Liver (tissue), 9 donors: Measurements from ENCODE around the gene MYF6. TPM values are rescaled to one million over a fixed set of nuclear protein-coding genes. Genes with fewer than 3 reads are reported as not detected.

Experiments used
- DNase-seq: peaks from one replicate; pipeline ENCODE4 v3.0.0-alpha.2; 2017; ENCODE audit warnings: low spot score
- H3K27ac ChIP-seq, 2 donors: one replicate each; pipeline ENCODE4 v1.7.0; 2013; ENCODE audit warnings: inconsistent platforms in 2 of 2, low read length in 2 of 2, control low read depth in 1 of 2, low read depth in 1 of 2, mild to moderate bottlenecking in 1 of 2
- H3K27me3 ChIP-seq, 4 donors: one replicate each; pipeline versions ENCODE4 v1.6.1 to v1.7.0; 2013; ENCODE audit warnings: low read length in 3 of 4, inconsistent platforms in 1 of 4, mild to moderate bottlenecking in 1 of 4, moderate library complexity in 1 of 4; ENCODE audit not compliant: control insufficient read depth in 4 of 4, insufficient read depth in 4 of 4
- H3K36me3 ChIP-seq, 4 donors: one replicate each; pipeline versions ENCODE4 v1.6.1 to v1.7.0; 2013; ENCODE audit warnings: low read length in 3 of 4, mild to moderate bottlenecking in 3 of 4, low read depth in 1 of 4, moderate library complexity in 1 of 4; ENCODE audit not compliant: control insufficient read depth in 4 of 4, insufficient read depth in 3 of 4
- H3K4me1 ChIP-seq, 4 donors: one replicate each; pipeline versions ENCODE4 v1.6.1 to v1.7.0; 2013; ENCODE audit warnings: low read length in 3 of 4, mild to moderate bottlenecking in 3 of 4, moderate library complexity in 1 of 4; ENCODE audit not compliant: control insufficient read depth in 4 of 4, insufficient read depth in 4 of 4
- H3K4me3 ChIP-seq, 3 donors: one replicate each; pipeline versions ENCODE4 v1.6.1 to v1.7.0; 2013; ENCODE audit warnings: low read length in 3 of 3, control low read depth in 1 of 3, low read depth in 1 of 3, mild to moderate bottlenecking in 1 of 3
- H3K9ac ChIP-seq, 2 donors: one replicate each; pipeline ENCODE4 v1.7.0; 2013; ENCODE audit warnings: low read length in 2 of 2, mild to moderate bottlenecking in 2 of 2, moderate library complexity in 2 of 2, control low read depth in 1 of 2, low read depth in 1 of 2
- H3K9me3 ChIP-seq, 4 donors: one replicate each; pipeline versions ENCODE4 v1.6.1 to v1.7.0; 2013; ENCODE audit warnings: low read length in 3 of 4; ENCODE audit not compliant: control insufficient read depth in 4 of 4
- CTCF ChIP-seq: fragments of 150-350 bp; IDR thresholded peaks from 2 replicates; pipeline ENCODE4 v1.5.1; 2017; ENCODE audit warnings: improper control_type of control experiment, low read depth, low read length; ENCODE audit not compliant: missing input control
- EGR1 ChIP-seq, 2 donors: IDR thresholded peaks; 2 replicates each; pipeline ENCODE4 v1.6.1; 2016 to 2018; ENCODE audit warnings: antibody characterized with exemption in 2 of 2, low read depth in 2 of 2
- FOXA2 ChIP-seq: IDR thresholded peaks from 2 replicates; pipeline ENCODE4 v1.6.1; 2016; ENCODE audit warnings: antibody characterized with exemption
- GABPA ChIP-seq, 2 donors: IDR thresholded peaks in 1 of 2; conservative IDR thresholded peaks in 1 of 2; 2 replicates each; pipeline ENCODE4 v1.6.1; 2016; ENCODE audit warnings: antibody characterized with exemption in 2 of 2, mild to moderate bottlenecking in 1 of 2, moderate library complexity in 1 of 2
- HNF4A ChIP-seq, 2 donors: conservative IDR thresholded peaks; 2 replicates each; pipeline ENCODE4 v1.6.1; 2016; ENCODE audit warnings: antibody characterized with exemption in 2 of 2, mild to moderate bottlenecking in 2 of 2
- HNF4G ChIP-seq: IDR thresholded peaks from 2 replicates; pipeline ENCODE4 v1.6.1; 2016; ENCODE audit warnings: antibody characterized with exemption
- JUND ChIP-seq, 2 donors: IDR thresholded peaks; 2 replicates each; pipeline ENCODE4 v1.6.1; 2016; ENCODE audit warnings: antibody characterized with exemption in 2 of 2
- MAX ChIP-seq: IDR thresholded peaks from 2 replicates; pipeline ENCODE4 v1.6.1; 2016; ENCODE audit warnings: antibody characterized with exemption
- NR2F2 ChIP-seq: IDR thresholded peaks from 2 replicates; pipeline ENCODE4 v1.6.1; 2016; ENCODE audit warnings: antibody characterized with exemption
- RAD21 ChIP-seq, 2 donors: IDR thresholded peaks; 2 replicates each; pipeline ENCODE4 v1.6.1; 2016; ENCODE audit warnings: antibody characterized with exemption in 2 of 2, mild to moderate bottlenecking in 2 of 2
- RXRA ChIP-seq, 2 donors: IDR thresholded peaks; 2 replicates each; pipeline ENCODE4 v1.6.1; 2017 to 2018; ENCODE audit warnings: antibody characterized with exemption in 2 of 2, mild to moderate bottlenecking in 1 of 2
- SP1 ChIP-seq: IDR thresholded peaks from 2 replicates; pipeline ENCODE4 v1.6.1; 2018; ENCODE audit warnings: antibody characterized with exemption, mild to moderate bottlenecking
- TAF1 ChIP-seq: conservative IDR thresholded peaks from 2 replicates; pipeline ENCODE4 v1.6.1; 2016; ENCODE audit warnings: antibody characterized with exemption, mild to moderate bottlenecking
- YY1 ChIP-seq: IDR thresholded peaks from 2 replicates; pipeline ENCODE4 v1.6.1; 2016; ENCODE audit warnings: antibody characterized with exemption, mild to moderate bottlenecking
- ZBTB33 ChIP-seq: IDR thresholded peaks from 2 replicates; pipeline ENCODE4 v1.6.1; 2016; ENCODE audit warnings: antibody characterized with exemption
- WGBS: extraction: QIAGEN DNeasy Blood & Tissue Kit; methylation state at CpG from one replicate; pipeline ENCODE4 v1.1.7; 2013; 5-methylcytosine and 5-hydroxymethylcytosine counted together
- polyA plus RNA-seq, 2 donors: library from polyadenylated mRNA; stranded (reverse) in 1 of 2; unstranded in 1 of 2; fragments of 200-250 nt in 1 of 2; fragments of >200 nt in 1 of 2; fragmentation: Nextera tagmentation in 1 of 2; extraction: Ambion mirVana in 1 of 2; gene quantifications; one replicate each; pipeline versions ENCODE4 v1.2.1 to v1.2.3, GENCODE V29; 2013 to 2015
- total RNA-seq, 2 donors: library from RNA; depleted of rRNA; stranded (reverse); fragments of >200 nt; gene quantifications; one replicate each; pipeline ENCODE4 v1.2.3, GENCODE V29; 2014
- TF ChIP-seq, protein P1 (sequence below): IDR thresholded peaks from 2 replicates; pipeline ENCODE4 v1.6.1; 2016; ENCODE audit warnings: antibody characterized with exemption
- TF ChIP-seq, protein P2 (sequence below): IDR thresholded peaks from 2 replicates; pipeline ENCODE4 v1.6.1; 2016; ENCODE audit warnings: antibody characterized with exemption, mild to moderate bottlenecking
- donor health status: healthy.
- donor health status: healthy.
- donor health status: healthy.
- donor health status: healthy.
- donor health status: healthy.

Gene MYF6
- total and polyA plus RNA-seq, 4 donors = 0.05 to 0.18 TPM; not detected in 2

- Histone ChIP-seq H3K27me3 (no peaks in the 10 kb centered on the region), H3K36me3 (no peaks in the 10 kb centered on the region), H3K4me3 (no peak overlapping the region), H3K9ac (no peak overlapping the region), H3K27ac (no peak overlapping the region), H3K4me1 (peaks cover 0 to 6% (median 2%) of the 10 kb centered on the region in 4 donors), H3K9me3 (no peaks in the 10 kb centered on the region)
- DNase-seq = no peak
- WGBS = 82% methylated on average over 1 of the region's 1 CpG
- no peak for TF ChIP-seq HNF4A (conservative IDR thresholded peaks at IDR 0.05)
- no peak for TF ChIP-seq RXRA (IDR thresholded peaks at IDR 0.05)
- no peak for TF ChIP-seq EGR1 (IDR thresholded peaks at IDR 0.05; ENCODE audit: low read depth in 2 of 2)
Observed at GRCh38 chr12:80711866-80712265, 4.4 kb downstream of the MYF6 start.

DNA sequence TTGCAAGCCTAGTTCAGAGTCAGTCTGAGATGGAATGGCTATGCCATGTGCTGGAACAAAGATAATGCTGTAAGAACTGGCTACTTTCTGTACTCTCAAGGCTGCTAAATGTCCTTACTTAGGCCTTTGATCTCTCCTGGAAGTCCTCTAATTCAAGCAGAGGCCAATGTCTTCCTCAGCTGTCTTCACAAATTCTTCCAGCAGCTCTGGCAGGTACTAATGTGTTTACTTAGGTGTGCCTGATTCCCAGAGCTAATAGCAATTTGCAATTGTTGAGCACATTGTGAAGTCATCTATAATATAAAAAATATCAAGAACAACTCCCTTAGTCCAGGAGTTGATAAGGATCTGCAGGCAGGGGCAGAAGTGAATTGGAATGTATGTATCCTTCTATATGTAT lies 5.4 kb downstream of the MYF6 start:
- DNase-seq = no peak
- Histone ChIP-seq H3K9me3 (no peaks in the 10 kb centered on the region), H3K9ac (no peak overlapping the region), H3K4me3 (no peak overlapping the region), H3K4me1 (peaks cover 0 to 6% (median 2%) of the 10 kb centered on the region in 4 donors), H3K36me3 (no peaks in the 10 kb centered on the region), H3K27ac (no peak overlapping the region), H3K27me3 (no peaks in the 10 kb centered on the region)
- TF ChIP-seq RAD21 (IDR thresholded peaks at IDR 0.05) (no peak), MAX (no peak), YY1 (no peak), HNF4A (conservative IDR thresholded peaks at IDR 0.05) (no peak), GABPA (IDR thresholded peaks at IDR 0.05 in 1 of 2, conservative IDR thresholded peaks at IDR 0.05 in 1 of 2) (no peak), HNF4G (no peak), JUND (IDR thresholded peaks at IDR 0.05) (no peak)
- TF ChIP-seq, protein P1, sequence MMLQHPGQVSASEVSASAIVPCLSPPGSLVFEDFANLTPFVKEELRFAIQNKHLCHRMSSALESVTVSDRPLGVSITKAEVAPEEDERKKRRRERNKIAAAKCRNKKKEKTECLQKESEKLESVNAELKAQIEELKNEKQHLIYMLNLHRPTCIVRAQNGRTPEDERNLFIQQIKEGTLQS = no peak

DNA sequence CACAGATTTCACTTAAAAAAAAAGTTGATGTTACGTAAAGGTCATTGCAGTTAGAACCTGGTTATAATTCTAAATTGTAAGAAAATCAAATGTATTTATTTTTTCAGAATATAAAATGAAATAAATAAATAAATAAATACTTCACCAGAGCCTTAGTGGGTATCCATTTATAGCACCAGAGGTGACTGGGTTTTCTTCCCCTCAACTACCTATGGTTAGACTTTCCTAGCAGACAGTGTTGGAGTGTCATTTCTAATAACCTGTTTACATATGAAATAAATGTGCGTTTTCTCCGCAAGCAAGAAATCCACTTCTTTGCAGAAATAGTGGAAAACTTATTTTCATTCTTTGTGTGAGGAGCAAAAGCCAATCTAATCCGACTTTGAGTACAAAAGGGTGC lies 6.0 kb downstream of the MYF6 start:
- no peaks in the 10 kb centered on the region for H3K27me3 ChIP-seq
- WGBS = 71% methylated on average over 4 of the region's 4 CpGs
- peaks cover 0 to 4% (median 2%) of the 10 kb centered on the region in 4 donors for H3K4me1 ChIP-seq
- no peak overlapping the region for H3K4me3 ChIP-seq
- H3K36me3 ChIP-seq = no peaks in the 10 kb centered on the region
- TF ChIP-seq, protein P1 = no peak
- no peak for TF ChIP-seq JUND (IDR thresholded peaks at IDR 0.05)
- no peak for TF ChIP-seq EGR1 (IDR thresholded peaks at IDR 0.05; ENCODE audit: low read depth in 2 of 2)
- TF ChIP-seq RAD21 (IDR thresholded peaks at IDR 0.05) = no peak
- no peak for TF ChIP-seq FOXA2
- TF ChIP-seq, protein P2, sequence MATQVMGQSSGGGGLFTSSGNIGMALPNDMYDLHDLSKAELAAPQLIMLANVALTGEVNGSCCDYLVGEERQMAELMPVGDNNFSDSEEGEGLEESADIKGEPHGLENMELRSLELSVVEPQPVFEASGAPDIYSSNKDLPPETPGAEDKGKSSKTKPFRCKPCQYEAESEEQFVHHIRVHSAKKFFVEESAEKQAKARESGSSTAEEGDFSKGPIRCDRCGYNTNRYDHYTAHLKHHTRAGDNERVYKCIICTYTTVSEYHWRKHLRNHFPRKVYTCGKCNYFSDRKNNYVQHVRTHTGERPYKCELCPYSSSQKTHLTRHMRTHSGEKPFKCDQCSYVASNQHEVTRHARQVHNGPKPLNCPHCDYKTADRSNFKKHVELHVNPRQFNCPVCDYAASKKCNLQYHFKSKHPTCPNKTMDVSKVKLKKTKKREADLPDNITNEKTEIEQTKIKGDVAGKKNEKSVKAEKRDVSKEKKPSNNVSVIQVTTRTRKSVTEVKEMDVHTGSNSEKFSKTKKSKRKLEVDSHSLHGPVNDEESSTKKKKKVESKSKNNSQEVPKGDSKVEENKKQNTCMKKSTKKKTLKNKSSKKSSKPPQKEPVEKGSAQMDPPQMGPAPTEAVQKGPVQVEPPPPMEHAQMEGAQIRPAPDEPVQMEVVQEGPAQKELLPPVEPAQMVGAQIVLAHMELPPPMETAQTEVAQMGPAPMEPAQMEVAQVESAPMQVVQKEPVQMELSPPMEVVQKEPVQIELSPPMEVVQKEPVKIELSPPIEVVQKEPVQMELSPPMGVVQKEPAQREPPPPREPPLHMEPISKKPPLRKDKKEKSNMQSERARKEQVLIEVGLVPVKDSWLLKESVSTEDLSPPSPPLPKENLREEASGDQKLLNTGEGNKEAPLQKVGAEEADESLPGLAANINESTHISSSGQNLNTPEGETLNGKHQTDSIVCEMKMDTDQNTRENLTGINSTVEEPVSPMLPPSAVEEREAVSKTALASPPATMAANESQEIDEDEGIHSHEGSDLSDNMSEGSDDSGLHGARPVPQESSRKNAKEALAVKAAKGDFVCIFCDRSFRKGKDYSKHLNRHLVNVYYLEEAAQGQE = no peak
- TF ChIP-seq GABPA (IDR thresholded peaks at IDR 0.05 in 1 of 2, conservative IDR thresholded peaks at IDR 0.05 in 1 of 2) = no peak
- TF ChIP-seq RXRA (IDR thresholded peaks at IDR 0.05) = no peak
- no peak for TF ChIP-seq TAF1
- TF ChIP-seq NR2F2 = no peak
- no peak for TF ChIP-seq SP1
- no peak for TF ChIP-seq CTCF
- no peak for TF ChIP-seq ZBTB33
- no peak for TF ChIP-seq MAX
- TF ChIP-seq HNF4A (conservative IDR thresholded peaks at IDR 0.05) = no peak
- TF ChIP-seq YY1 = no peak
- no peak for TF ChIP-seq HNF4G
- no peak overlapping the region for H3K9ac ChIP-seq
- no peaks in the 10 kb centered on the region for H3K9me3 ChIP-seq
- H3K27ac ChIP-seq = no peak overlapping the region
- DNase-seq = no peak
